Measurements from ENCODE around the gene ISM1.

- no peak for TF ChIP-seq POLR2A (IDR thresholded peaks at IDR 0.05)
- TF ChIP-seq CTCF (IDR thresholded peaks at IDR 0.05): no peak
Measured at GRCh38 chr20:13292201-13292885, 71.3 kb downstream of the ISM1 start.
